G401.6 (cell line): ENCODE results near the gene MYBL2.
"Not testable (repeated sequence)": the region's sequence is repeated elsewhere in the genome, so short reads cannot be mapped to it uniquely, and the experiment has no call there.

Experiments used
- FAIRE-seq: peaks from 2 replicates; lab custom pipeline; 2012; peaks lifted over from hg19 to GRCh38; lab: Jason Lieb, UNC

The MYBL2 gene

GRCh38 chr20:43752051-43752360 lies 85.1 kb downstream of the MYBL2 start:
- FAIRE-seq, result no peak

GRCh38 chr20:43752561-43753301 lies 85.8 kb downstream of the MYBL2 start:
- no peak for FAIRE-seq

- FAIRE-seq, result no peak
Observed at GRCh38 chr20:43755390-43755789, 88.5 kb downstream of the MYBL2 start.

- no peak for FAIRE-seq
Observed at GRCh38 chr20:43755851-43756250, 88.9 kb downstream of the MYBL2 start.

- FAIRE-seq, result not testable (repeated sequence)
Observed at GRCh38 chr20:43757888-43758287, 91.0 kb downstream of the MYBL2 start.

GRCh38 chr20:43761386-43762340 lies 94.7 kb downstream of the MYBL2 start:
- FAIRE-seq, result no peak

- FAIRE-seq, result no peak
Observed at GRCh38 chr20:43762911-43763310, 96.0 kb downstream of the MYBL2 start.

- no peak for FAIRE-seq
Observed at GRCh38 chr20:43765916-43766315, 99.0 kb downstream of the MYBL2 start.
